ENCODE data around the gene CCDC171. TPM values are rescaled to one million over a fixed set of nuclear protein-coding genes. Genes with fewer than 3 reads are reported as not detected.
"Not testable (repeated sequence)": the region's sequence is repeated elsewhere in the genome, so short reads cannot be mapped to it uniquely, and the experiment has no call there.

Gene CCDC171
- total RNA-seq, 1 donor from 2014 or later: 1.6 TPM

GRCh38 chr9:15576350-15577050 lies 23.7 kb downstream of the CCDC171 start:
- no peak overlapping the region for H3K4me3 ChIP-seq (ENCODE audit: low read depth, low read length)
- TF ChIP-seq CTCF (IDR thresholded peaks at IDR 0.05; ENCODE audit: insufficient read depth, low read length, severe bottlenecking): no peak
- DNase-seq (ENCODE audit: low read depth) (peak; percentile 76), FAIRE-seq (no peak)
- no peaks in the 10 kb centered on the region for H3K27me3 ChIP-seq (ENCODE audit: control insufficient read depth, insufficient read depth, low read length)
- no peaks in the 10 kb centered on the region for H3K36me3 ChIP-seq (ENCODE audit: control insufficient read depth, insufficient read depth, low read length)

DNA sequence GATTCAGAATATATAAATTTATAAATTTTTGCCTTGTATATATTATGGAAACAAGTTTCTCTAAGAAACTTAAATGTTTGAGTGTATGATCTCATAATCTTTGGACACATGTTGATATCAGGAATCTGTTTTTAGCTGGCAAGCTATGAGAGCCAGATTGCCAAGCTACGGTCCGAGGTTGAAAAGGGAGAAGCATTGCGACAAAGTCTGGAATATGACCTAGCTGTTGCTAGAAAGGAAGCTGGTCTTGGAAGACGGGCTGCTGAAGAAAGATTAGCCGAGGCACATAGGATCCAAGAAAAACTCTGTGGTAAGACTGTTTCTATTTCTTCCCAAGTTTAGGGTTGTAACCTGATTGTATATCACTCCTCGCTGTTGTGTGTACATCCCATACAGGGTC lies 25.9 kb downstream of the CCDC171 start:
- no peak overlapping the region for H3K4me3 ChIP-seq (ENCODE audit: low read depth, low read length)
- DNase-seq (ENCODE audit: low read depth) (no peak), FAIRE-seq (no peak)
- no peaks in the 10 kb centered on the region for H3K36me3 ChIP-seq (ENCODE audit: control insufficient read depth, insufficient read depth, low read length)
- TF ChIP-seq CTCF (IDR thresholded peaks at IDR 0.05; ENCODE audit: insufficient read depth, low read length, severe bottlenecking): no peak
- no peaks in the 10 kb centered on the region for H3K27me3 ChIP-seq (ENCODE audit: control insufficient read depth, insufficient read depth, low read length)

GRCh38 chr9:15584379-15584778 lies 31.5 kb downstream of the CCDC171 start:
- DNase-seq (ENCODE audit: low read depth) (no peak), FAIRE-seq (no peak)
- H3K4me3 ChIP-seq (ENCODE audit: low read depth, low read length): no peak overlapping the region
- no peak for TF ChIP-seq CTCF (IDR thresholded peaks at IDR 0.05; ENCODE audit: insufficient read depth, low read length, severe bottlenecking)
- H3K27me3 ChIP-seq (ENCODE audit: control insufficient read depth, insufficient read depth, low read length): no peaks in the 10 kb centered on the region
- H3K36me3 ChIP-seq (ENCODE audit: control insufficient read depth, insufficient read depth, low read length): no peaks in the 10 kb centered on the region

- TF ChIP-seq CTCF (IDR thresholded peaks at IDR 0.05; ENCODE audit: insufficient read depth, low read length, severe bottlenecking): no peak
- Histone ChIP-seq H3K4me3 (ENCODE audit: low read depth, low read length) (no peak overlapping the region), H3K27me3 (ENCODE audit: control insufficient read depth, insufficient read depth, low read length) (no peaks in the 10 kb centered on the region), H3K36me3 (ENCODE audit: control insufficient read depth, insufficient read depth, low read length) (no peaks in the 10 kb centered on the region)
- FAIRE-seq (no peak), DNase-seq (ENCODE audit: low read depth) (no peak)
These were observed 39.5 kb downstream of the CCDC171 start for GRCh38 chr9:15592317-15592716.

DNA sequence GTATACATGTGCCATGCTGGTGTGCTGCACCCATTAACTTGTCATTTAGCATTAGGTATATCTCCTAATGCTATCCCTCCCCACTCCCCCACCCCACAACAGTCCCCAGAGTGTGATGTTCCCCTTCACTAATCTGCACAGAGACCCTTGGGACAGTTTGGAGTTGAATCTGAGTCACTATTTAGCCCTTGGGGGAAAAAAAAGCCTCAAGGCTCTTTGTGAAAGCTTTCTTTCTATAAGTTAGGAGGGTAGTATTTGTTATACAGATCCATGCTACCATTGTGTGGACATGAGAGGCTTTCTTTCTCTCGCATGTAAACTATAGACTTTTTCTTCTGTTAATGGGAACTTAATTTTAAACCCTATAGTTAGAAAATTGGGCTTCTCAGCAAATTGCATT lies 40.1 kb downstream of the CCDC171 start:
- not testable (repeated sequence) for H3K36me3 ChIP-seq (ENCODE audit: control insufficient read depth, insufficient read depth, low read length); H3K27me3 ChIP-seq (ENCODE audit: control insufficient read depth, insufficient read depth, low read length); DNase-seq (ENCODE audit: low read depth); FAIRE-seq; H3K4me3 ChIP-seq (ENCODE audit: low read depth, low read length)

DNA sequence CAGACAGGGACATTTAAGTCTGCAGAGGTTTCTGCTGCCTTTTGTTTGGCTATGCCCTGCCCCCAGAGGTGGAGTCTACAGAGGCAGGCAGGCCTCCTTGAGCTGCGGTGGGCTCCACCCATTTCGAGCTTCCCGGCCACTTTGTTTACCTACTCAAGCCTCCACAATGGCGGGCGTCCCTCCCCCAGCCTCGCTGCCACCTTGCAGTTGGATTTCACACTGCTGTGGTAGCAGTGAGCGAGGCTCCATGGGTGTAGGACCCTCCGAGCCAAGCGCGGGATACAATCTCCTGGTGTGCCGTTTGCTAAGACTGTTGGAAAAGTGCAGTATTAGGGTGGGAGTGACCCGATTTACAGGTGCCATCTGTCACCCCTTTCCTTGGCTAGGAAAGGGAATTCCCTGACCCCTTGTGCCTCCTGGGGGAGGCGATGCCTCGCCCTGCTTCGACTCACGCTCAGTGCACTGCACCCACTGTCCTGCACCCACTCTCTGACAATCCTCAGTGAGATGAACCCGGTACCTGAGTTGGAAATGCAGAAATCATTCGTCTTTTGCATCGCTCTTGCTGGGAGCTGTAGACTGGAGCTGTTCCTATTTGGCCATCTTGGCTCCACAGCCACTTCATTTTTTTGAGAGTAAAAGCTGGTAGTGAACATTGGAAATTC lies 48.0 kb downstream of the CCDC171 start:
- H3K27me3 ChIP-seq (ENCODE audit: control insufficient read depth, insufficient read depth, low read length); H3K4me3 ChIP-seq (ENCODE audit: low read depth, low read length); H3K36me3 ChIP-seq (ENCODE audit: control insufficient read depth, insufficient read depth, low read length); FAIRE-seq; DNase-seq (ENCODE audit: low read depth): not testable (repeated sequence)
